GM18520 (cell line): Measurements from ENCODE around the gene LY9.
"Not testable (repeated sequence)": the region's sequence is repeated elsewhere in the genome, so short reads cannot be mapped to it uniquely, and the experiment has no call there.

Experiments used
- ATAC-seq: cut with Tn5 transposase; IDR thresholded peaks from one replicate; pipeline ENCODE4 v1.9.1; 2021; ENCODE audit not compliant: unreplicated experiment

LY9 gene

GRCh38 chr1:160774886-160775719 lies 20.9 kb upstream of the LY9 start:
- no peak for ATAC-seq

DNA sequence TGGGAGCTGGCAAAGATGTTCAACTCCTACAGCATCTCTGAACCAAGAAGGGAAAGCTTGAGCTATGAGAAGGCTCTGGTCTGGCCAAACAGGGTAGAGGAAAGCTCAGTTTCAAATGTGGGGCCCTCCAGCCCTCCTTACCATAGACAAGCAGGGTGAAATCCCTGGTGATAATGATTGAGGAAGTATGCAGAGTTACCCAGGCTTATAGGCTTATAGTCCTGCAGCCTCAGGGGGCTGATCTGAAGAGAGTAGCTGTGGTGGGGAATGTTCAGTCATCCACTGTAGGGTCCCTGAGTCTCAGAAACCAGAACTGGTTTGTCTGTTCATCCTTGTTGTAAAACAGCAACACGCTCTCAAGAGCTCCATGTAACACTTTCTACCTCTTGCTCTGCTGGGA lies 19.8 kb upstream of the LY9 start:
- ATAC-seq, result no peak

- ATAC-seq, result no peak
Observed at GRCh38 chr1:160777486-160778089, 18.4 kb upstream of the LY9 start.

DNA sequence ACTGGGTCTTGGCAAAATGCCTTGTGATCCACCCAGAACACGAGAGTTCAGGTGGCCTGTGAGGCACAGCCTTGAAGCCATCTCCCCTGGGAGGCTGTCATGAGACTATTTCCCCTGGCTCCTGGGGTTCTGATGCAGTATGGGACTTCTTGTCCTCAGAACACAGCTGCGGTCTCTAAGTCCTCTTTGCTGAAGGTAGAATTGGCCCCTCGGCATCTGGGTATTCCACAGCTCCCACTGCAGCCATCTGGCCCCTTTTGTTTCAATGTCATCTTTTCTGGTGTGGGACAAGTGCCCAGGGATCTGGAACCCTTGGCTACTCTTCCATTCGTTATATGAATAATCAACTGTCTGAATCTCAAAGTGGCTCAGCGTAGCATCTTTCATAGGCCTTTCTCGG lies 17.0 kb upstream of the LY9 start:
- ATAC-seq, result no peak

- ATAC-seq, result no peak
Observed at GRCh38 chr1:160779626-160780397, 16.2 kb upstream of the LY9 start.

DNA sequence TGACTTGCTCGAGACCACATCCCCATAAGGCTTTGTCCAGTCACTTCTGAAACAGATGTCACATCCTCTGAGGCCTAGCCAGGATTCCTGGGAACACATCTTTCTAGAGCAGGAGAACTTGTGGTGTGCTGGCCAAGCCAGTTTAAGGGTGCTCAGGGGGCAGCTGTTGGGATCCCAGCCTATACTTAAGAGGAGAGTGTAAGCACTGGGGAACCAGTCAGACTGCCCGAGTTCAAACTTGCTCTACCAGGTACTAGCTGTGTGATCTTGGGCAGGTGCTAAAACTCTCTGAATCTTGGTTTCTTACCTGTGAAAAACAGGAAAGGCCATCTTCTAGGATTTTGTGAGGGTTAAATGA lies 15.6 kb upstream of the LY9 start:
- no peak for ATAC-seq

DNA sequence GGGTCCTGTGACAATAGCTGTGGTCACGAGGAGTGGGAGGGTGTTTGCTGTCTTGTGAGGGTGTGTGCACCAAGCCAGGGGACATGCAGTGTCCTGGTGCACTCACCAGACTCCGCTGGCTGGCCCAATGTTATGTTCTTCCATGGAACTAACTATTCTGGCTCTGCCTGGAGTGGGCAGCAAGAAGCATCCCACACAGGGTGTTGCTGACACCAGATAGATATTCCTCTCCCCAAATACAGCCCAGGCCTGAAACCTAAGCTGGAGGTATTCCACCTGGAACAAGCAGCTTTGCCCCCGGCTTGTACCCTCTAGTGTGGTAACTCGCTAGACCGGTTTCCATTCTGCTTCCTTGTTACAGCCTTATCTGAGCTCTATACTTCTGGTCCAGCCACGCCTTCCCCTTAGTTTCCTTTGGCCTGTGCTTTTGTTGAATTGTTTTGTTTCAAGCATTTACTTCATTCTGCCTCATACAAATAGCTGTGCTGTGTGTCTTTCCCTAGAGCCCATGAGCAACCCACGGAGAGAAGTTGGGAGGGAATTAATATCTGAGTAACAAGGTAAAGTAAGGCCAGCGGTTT lies 14.7 kb upstream of the LY9 start:
- ATAC-seq, result no peak

DNA sequence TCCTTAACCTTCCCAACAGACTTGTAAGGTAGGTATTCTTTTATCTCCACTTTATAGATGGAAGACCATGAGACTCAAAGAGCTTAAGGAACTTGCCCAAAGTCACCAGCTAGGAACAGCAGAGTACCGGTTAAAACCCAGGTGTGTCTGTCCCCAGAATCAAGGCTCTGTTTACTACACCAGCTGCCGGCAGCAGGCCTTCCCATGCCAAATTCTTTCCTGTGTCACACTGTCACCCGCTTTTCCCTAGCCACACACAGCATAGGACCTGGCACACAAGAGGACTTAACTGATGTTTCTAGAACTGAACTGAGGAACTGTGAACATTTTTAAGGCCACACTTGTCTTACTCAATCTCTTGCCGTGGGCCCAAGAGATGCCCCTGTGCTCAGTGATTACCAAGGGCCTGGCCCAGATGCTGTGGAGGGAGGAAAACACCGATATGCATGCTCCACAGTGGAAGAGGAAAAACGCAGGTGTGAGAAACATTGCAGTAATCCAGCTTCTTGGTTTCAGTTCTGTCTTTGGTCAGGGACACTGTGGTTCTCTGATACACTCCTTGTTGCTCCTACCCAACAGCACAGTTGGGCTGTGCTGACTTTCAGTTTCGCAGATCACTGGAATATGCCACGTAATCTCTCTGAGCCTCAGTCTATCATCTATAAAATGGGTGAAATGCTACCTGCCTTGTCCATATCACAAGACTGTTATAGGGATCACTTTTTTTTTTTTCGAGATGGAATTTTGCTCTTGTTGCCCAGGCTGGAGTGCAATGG lies 13.9 kb upstream of the LY9 start:
- peak; percentile 59 for ATAC-seq

GRCh38 chr1:160782988-160783765 lies 12.8 kb upstream of the LY9 start:
- ATAC-seq, result not testable (repeated sequence)

- ATAC-seq, result peak; percentile 11
Observed at GRCh38 chr1:160789051-160789701, 6.8 kb upstream of the LY9 start.

DNA sequence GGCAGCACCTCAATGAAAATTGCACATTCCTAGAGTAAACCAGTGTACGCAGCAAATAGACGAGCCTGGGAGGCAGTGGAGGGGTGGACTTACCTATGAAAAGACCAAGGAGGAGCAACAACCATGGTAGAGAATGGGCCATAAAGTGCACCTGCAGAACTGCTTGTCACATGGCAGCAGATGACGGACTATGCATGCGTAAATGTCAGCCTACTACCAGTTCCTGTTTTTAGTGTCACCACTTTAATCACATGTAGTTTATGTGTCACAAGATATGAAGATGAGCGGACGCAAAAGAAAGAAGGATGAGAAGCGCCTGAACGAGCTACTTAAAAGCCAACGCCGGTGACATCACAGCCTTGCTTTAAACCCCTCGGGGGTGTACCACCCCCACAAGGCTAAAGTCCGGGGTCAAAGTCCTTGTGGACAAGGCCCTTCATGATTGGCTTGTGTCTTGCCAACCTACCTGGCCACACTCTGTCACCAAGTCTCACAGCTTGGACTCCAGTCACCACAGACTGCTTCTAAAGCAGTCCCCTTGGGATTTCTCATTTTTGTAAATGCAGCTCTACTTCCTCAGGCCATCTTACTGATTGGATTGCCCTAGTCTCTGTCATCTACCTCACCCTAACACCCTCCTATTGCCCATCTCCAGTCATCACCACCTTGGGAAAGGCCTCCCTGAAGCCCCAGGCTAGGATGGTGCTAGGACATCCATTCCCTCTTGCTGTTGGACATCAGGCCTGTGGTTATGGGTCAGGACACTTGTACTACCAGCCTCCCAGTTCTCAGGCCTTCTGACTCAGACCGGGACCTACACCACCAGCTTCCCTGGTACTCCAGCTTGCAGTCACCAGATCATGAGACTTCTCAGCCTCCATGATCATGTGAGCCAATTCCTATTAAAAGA lies 6.0 kb upstream of the LY9 start:
- ATAC-seq, result peak; percentile 74

DNA sequence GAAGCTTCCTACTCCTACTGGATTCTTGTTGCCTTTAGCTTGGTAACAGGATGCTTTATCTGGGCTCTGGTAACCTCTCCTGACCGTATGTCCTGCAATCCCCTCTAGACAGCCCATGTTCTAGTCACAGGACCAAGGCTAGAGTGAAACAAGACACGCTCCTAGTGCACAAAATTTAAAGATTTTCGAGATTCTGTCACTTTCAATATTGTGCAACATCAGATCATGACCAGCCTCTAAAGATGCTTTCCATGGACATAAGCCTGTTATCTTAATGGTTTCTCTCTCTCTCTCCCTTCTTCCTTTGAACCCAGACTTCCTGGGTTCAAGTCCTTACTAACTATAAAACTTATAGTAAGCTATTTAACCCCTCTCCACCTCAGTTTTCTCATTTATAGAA lies 1.6 kb upstream of the LY9 start:
- ATAC-seq, result no peak

- no peak for ATAC-seq
Observed at GRCh38 chr1:160797271-160797709, 1.3 kb downstream of the LY9 start.

GRCh38 chr1:160797861-160798273 lies 1.9 kb downstream of the LY9 start:
- no peak for ATAC-seq

DNA sequence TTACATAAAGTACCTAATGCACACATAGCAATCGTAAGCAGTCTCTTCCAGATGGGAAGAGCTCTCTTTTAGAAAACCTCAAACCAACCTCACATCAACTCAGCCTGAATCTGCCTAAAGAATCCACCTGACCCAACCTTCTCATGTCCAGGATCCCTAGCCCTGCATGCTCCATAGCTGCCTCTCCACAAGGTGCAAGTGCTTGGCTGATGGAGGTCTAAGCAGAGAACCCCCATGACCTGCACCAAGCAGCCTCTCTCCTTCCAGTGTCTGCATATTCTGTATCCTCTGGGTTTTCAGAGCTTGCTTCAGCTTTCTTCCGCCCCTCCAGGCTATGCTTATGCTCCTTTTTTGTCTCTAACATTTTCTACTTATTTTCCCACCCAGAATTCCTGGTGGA lies 2.5 kb downstream of the LY9 start:
- ATAC-seq, result no peak

DNA sequence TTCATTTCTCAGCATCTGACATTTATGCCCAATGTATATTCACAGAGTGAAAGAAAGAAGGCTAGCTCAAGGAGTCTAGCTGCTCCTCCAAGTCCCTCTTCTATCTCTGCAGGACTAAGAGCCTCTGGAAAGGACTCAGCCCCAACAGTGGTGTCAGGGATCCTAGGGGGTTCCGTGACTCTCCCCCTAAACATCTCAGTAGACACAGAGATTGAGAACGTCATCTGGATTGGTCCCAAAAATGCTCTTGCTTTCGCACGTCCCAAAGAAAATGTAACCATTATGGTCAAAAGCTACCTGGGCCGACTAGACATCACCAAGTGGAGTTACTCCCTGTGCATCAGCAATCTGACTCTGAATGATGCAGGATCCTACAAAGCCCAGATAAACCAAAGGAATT lies 3.7 kb downstream of the LY9 start:
- no peak for ATAC-seq

DNA sequence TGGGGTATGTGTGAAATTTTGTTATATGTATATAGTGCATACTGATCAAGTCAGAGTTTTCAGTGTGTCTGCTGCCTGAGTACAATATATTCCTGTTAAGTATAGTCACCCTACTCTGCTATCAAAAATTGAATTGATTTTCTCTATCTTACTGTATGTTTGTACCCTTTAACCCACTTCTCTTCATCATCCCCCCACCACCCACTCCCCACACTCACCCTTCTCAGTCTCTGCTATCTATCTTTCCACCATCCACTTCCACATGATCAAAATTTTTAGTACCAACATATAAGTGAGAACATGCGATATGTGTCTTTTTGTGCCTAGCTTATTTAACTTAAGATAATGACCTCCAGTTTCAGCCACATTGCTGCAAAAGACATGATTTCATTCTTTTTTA lies 4.2 kb downstream of the LY9 start:
- ATAC-seq, result no peak

DNA sequence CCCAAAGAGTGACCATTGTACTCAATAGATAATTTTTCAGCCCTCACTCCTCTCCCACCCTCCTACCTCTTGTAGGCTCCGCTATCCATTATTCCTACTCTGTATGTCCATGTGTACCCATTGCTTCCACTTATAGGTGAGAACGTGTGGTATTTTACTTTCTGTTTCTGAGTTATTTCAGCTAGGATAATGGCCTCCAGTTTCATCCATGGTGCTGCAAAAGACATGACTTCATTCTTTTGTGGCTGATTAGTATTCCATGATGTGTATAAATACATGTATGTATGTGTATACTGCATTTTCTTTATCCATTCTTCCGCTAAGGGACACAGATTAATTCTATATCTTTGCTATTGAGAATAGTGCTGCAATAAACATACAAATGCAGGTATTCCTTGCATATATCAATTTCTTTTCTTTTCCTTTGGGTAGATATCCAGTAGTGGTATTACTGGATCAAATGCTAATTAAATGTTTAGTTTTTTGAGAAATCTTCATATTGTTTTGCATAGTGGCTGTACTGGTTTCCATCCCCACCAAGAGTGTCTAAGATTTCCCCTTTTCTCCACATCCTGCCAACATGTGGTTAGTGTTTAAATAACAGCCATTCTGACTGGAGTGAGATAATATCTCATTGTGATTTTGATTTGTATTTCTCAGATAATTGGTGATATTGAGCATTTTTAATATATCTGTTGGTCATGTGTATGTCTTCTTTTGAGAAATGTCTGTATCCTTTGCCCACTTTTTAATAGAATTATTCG lies 4.9 kb downstream of the LY9 start:
- ATAC-seq, result no peak
